ENCODE measurements around the gene WDR1. TPM values are rescaled to one million over a fixed set of nuclear protein-coding genes. Genes with fewer than 3 reads are reported as not detected.

The WDR1 gene
- total RNA-seq, 1 experiment from 2014 or later: 246 TPM

- Mint-ChIP-seq H3K27me3 (ENCODE audit: insufficient read depth, unreplicated experiment) (no peaks in the 10 kb centered on the region), H3K4me1 (ENCODE audit: insufficient read depth, unreplicated experiment) (peaks cover 7% of the 10 kb centered on the region), H3K36me3 (ENCODE audit: insufficient read depth, unreplicated experiment) (peaks cover 6% of the 10 kb centered on the region), H3K27ac (ENCODE audit: low read depth, unreplicated experiment) (no peak overlapping the region), H3K9me3 (ENCODE audit: unreplicated experiment) (no peaks in the 10 kb centered on the region), H3K4me3 (ENCODE audit: unreplicated experiment) (no peak overlapping the region)
- intact Hi-C loops (cut with micrococcal nuclease): no loop called here
- POLR2A ChIA-PET: no interaction called here
- DNase-seq (ENCODE audit: unreplicated experiment): no peak
- CTCF ChIA-PET: interaction anchor here (3.0 kb wide), 1 partner anchor 281 kb away, joined by 11 read pairs; no protein-coding TSS in a partner anchor
- BruUV-seq (replicated peaks): no TSS peak
- TF ChIP-seq CTCF (IDR thresholded peaks at IDR 0.05; ENCODE audit: unreplicated experiment): no peak
Observed at GRCh38 chr4:10122236-10122932, 5.8 kb upstream of the WDR1 start.

- POLR2A ChIA-PET: no interaction called here
- Mint-ChIP-seq H3K9me3 (ENCODE audit: unreplicated experiment) (no peaks in the 10 kb centered on the region), H3K36me3 (ENCODE audit: insufficient read depth, unreplicated experiment) (peaks cover 6% of the 10 kb centered on the region), H3K27me3 (ENCODE audit: insufficient read depth, unreplicated experiment) (no peaks in the 10 kb centered on the region), H3K4me1 (ENCODE audit: insufficient read depth, unreplicated experiment) (peaks cover 13% of the 10 kb centered on the region), H3K27ac (ENCODE audit: low read depth, unreplicated experiment) (no peak overlapping the region), H3K4me3 (ENCODE audit: unreplicated experiment) (no peak overlapping the region)
- TF ChIP-seq CTCF (IDR thresholded peaks at IDR 0.05; ENCODE audit: unreplicated experiment): no peak
- intact Hi-C loops (cut with micrococcal nuclease): no loop called here
- DNase-seq (ENCODE audit: unreplicated experiment): no peak
- CTCF ChIA-PET: interaction anchor here (3.0 kb wide), 1 partner anchor 282 kb away, joined by 11 read pairs; no protein-coding TSS in a partner anchor
- BruUV-seq (replicated peaks): no TSS peak
Observed at GRCh38 chr4:10121568-10122208, 5.1 kb upstream of the WDR1 start.

- no peak for TF ChIP-seq CTCF (IDR thresholded peaks at IDR 0.05; ENCODE audit: unreplicated experiment)
- CTCF ChIA-PET: interaction anchor here (0.6 to 3.0 kb wide), 4 partner anchors 9 to 1197 kb away, joined by 3 to 11 read pairs (median 4); no protein-coding TSS in a partner anchor
Observed at GRCh38 chr4:10120943-10121567, 4.5 kb upstream of the WDR1 start.

GRCh38 chr4:10119773-10120172 lies 3.2 kb upstream of the WDR1 start:
- Mint-ChIP-seq H3K4me3 (ENCODE audit: unreplicated experiment) (no peak overlapping the region), H3K36me3 (ENCODE audit: insufficient read depth, unreplicated experiment) (peaks cover 14% of the 10 kb centered on the region), H3K4me1 (ENCODE audit: insufficient read depth, unreplicated experiment) (peaks cover 13% of the 10 kb centered on the region), H3K27ac (ENCODE audit: low read depth, unreplicated experiment) (no peak overlapping the region), H3K27me3 (ENCODE audit: insufficient read depth, unreplicated experiment) (no peaks in the 10 kb centered on the region), H3K9me3 (ENCODE audit: unreplicated experiment) (no peaks in the 10 kb centered on the region)
- BruUV-seq (replicated peaks): no TSS peak
- TF ChIP-seq CTCF (IDR thresholded peaks at IDR 0.05; ENCODE audit: unreplicated experiment): no peak
- intact Hi-C loops (cut with micrococcal nuclease): loop anchor here (5.0 kb wide), 2 partner anchors 112 to 427 kb away; no protein-coding TSS in a partner anchor
- CTCF ChIA-PET: interaction anchor here (0.6 to 1.2 kb wide), 4 partner anchors 9 to 356 kb away, joined by 3 to 4 read pairs (median 3); no protein-coding TSS in a partner anchor
- DNase-seq (ENCODE audit: unreplicated experiment): no peak
- POLR2A ChIA-PET: interaction anchor here (0.6 to 3.9 kb wide), 2 partner anchors 10 to 15 kb away, joined by 3 to 18 read pairs; no protein-coding TSS in a partner anchor

More at GRCh38 chr4:10120943-10121567, 4.5 kb upstream of the WDR1 start:
- Mint-ChIP-seq H3K27me3 (ENCODE audit: insufficient read depth, unreplicated experiment) (no peaks in the 10 kb centered on the region), H3K9me3 (ENCODE audit: unreplicated experiment) (no peaks in the 10 kb centered on the region), H3K4me1 (ENCODE audit: insufficient read depth, unreplicated experiment) (peaks cover 13% of the 10 kb centered on the region), H3K27ac (ENCODE audit: low read depth, unreplicated experiment) (no peak overlapping the region), H3K36me3 (ENCODE audit: insufficient read depth, unreplicated experiment) (peaks cover 6% of the 10 kb centered on the region), H3K4me3 (ENCODE audit: unreplicated experiment) (no peak overlapping the region)
- DNase-seq (ENCODE audit: unreplicated experiment): no peak
- intact Hi-C loops (cut with micrococcal nuclease): no loop called here
- POLR2A ChIA-PET: interaction anchor here (0.6 kb wide), 1 partner anchor 429 kb away, joined by 4 read pairs; no protein-coding TSS in a partner anchor
- no TSS peak for BruUV-seq (replicated peaks)
